Measurements from ENCODE around the gene STOX2. TPM values are rescaled to one million over a fixed set of nuclear protein-coding genes. Genes with fewer than 3 reads are reported as not detected.

The STOX2 gene
- polyA plus RNA-seq, 1 experiment = 2.4 TPM

DNA sequence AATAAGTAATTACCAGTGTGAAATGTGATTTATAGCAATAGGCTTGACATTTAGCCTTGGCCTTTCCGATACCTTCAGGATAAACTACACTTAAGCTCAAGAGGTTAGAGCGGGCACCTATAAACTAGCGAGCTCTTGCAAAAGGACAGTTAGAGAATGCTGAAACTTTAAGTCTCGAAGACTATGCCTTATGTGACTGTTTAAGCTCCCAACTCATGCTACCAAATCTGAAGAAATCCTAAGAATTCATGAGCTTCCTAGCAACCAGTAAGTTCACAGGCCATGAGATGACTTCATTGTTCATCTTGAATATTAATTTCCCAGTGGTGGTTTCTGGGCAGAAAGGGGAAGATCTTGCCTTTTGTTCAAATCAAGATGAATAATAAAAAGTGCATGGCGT lies 4.7 kb downstream of the STOX2 start:
- no peak for DNase-seq (ENCODE audit: low read depth, low spot score)
- ChIA-PET CTCF (no interaction called here), POLR2A (no interaction called here)
- Histone ChIP-seq H3K4me3 (ENCODE audit: low read depth, low read length) (no peak overlapping the region), H3K9me3 (ENCODE audit: control insufficient read depth, insufficient read depth, low read length) (peaks cover 3% of the 10 kb centered on the region; the same call in 1 of the 2 replicates), H3K27ac (ENCODE audit: low read depth, low read length) (no peak overlapping the region), H3K27me3 (ENCODE audit: control insufficient read depth, insufficient read depth, low read length) (peaks cover 34% of the 10 kb centered on the region)
- TF ChIP-seq, protein P1, sequence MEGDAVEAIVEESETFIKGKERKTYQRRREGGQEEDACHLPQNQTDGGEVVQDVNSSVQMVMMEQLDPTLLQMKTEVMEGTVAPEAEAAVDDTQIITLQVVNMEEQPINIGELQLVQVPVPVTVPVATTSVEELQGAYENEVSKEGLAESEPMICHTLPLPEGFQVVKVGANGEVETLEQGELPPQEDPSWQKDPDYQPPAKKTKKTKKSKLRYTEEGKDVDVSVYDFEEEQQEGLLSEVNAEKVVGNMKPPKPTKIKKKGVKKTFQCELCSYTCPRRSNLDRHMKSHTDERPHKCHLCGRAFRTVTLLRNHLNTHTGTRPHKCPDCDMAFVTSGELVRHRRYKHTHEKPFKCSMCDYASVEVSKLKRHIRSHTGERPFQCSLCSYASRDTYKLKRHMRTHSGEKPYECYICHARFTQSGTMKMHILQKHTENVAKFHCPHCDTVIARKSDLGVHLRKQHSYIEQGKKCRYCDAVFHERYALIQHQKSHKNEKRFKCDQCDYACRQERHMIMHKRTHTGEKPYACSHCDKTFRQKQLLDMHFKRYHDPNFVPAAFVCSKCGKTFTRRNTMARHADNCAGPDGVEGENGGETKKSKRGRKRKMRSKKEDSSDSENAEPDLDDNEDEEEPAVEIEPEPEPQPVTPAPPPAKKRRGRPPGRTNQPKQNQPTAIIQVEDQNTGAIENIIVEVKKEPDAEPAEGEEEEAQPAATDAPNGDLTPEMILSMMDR (IDR thresholded peaks at IDR 0.05; ENCODE audit: low read depth, low read length) = no peak

DNA sequence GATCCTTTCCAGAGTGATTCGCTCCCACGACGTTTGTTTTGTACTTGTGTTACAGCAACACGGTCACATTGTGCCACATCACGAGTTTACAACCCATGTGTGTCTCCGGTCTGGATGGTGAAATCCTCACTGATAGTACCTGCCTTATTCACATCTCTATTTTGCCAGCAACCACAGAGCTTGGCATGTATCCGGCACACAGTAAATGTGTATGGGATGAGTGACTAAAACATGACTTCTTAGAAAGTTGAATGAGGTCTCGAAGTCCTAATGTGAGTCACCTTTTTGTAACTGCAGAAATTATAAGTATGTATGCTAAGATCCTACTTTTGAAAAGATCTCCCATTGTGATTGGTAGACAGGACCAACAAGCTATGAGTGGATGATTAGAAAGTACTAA lies 7.5 kb downstream of the STOX2 start:
- ChIA-PET POLR2A (no interaction called here), CTCF (no interaction called here)
- Histone ChIP-seq H3K27ac (ENCODE audit: low read depth, low read length) (no peak overlapping the region), H3K27me3 (ENCODE audit: control insufficient read depth, insufficient read depth, low read length) (peaks cover 9% of the 10 kb centered on the region), H3K4me3 (ENCODE audit: low read depth, low read length) (no peak overlapping the region), H3K9me3 (ENCODE audit: control insufficient read depth, insufficient read depth, low read length) (no peaks in the 10 kb centered on the region; the same call in 1 of the 2 replicates)
- no peak for DNase-seq (ENCODE audit: low read depth, low spot score)
- TF ChIP-seq, protein P1 (IDR thresholded peaks at IDR 0.05; ENCODE audit: low read depth, low read length) = no peak

DNA sequence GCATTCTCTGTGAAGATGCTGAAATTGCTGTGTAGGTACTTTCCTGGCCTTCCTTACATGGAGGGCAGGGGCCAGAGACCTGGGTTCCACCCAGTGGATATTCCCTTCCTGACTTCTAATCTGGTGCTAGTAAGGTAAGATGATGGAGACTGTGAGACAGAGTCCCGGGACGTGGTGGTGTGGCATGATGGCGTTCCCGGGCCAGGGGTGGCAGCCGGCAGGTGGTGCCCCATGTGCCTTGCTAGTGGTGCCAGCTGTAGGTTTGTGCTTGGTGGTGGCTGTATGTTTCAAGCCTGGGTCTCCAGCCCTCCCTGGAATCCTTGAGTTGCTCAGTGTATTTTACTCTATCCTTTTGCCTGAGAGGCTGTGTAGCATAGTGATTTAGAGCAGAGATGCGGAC lies 10.9 kb downstream of the STOX2 start:
- Histone ChIP-seq H3K27me3 (ENCODE audit: control insufficient read depth, insufficient read depth, low read length) (peaks cover 4% of the 10 kb centered on the region), H3K4me3 (ENCODE audit: low read depth, low read length) (no peak overlapping the region), H3K27ac (ENCODE audit: low read depth, low read length) (no peak overlapping the region), H3K9me3 (ENCODE audit: control insufficient read depth, insufficient read depth, low read length) (no peaks in the 10 kb centered on the region; the same call in 1 of the 2 replicates)
- CTCF ChIA-PET = no interaction called here
- TF ChIP-seq, protein P1 (IDR thresholded peaks at IDR 0.05; ENCODE audit: low read depth, low read length) = no peak
- no peak for DNase-seq (ENCODE audit: low read depth, low spot score)
- POLR2A ChIA-PET = no interaction called here

DNA sequence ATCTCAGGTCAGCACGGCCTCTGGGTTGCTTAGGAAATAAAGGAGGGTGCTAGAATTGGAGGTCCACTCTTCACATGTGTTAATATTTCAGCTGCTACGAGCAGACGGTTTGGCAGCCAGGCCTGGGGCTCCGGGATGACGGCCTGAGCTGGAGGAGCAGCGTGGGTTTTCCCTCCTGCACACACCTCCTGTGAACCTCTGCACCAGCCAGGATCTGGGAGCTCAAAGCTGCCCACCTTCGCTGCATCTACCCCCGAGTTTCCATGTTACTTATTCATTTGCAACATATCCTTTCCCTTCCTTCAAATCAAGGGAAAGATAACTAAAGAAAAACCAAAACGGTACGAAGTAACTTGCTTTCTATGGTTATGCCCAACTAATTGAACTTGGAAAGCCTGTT lies 13.6 kb downstream of the STOX2 start:
- DNase-seq (ENCODE audit: low read depth, low spot score) = no peak
- ChIA-PET POLR2A (no interaction called here), CTCF (no interaction called here)
- H3K27ac ChIP-seq (ENCODE audit: low read depth, low read length) = no peak overlapping the region
- TF ChIP-seq, protein P1 (IDR thresholded peaks at IDR 0.05; ENCODE audit: low read depth, low read length) = no peak
- no peak overlapping the region for H3K4me3 ChIP-seq (ENCODE audit: low read depth, low read length)
- no peaks in the 10 kb centered on the region; the same call in 1 of the 2 replicates for H3K9me3 ChIP-seq (ENCODE audit: control insufficient read depth, insufficient read depth, low read length)
- peaks cover 4% of the 10 kb centered on the region for H3K27me3 ChIP-seq (ENCODE audit: control insufficient read depth, insufficient read depth, low read length)

DNA sequence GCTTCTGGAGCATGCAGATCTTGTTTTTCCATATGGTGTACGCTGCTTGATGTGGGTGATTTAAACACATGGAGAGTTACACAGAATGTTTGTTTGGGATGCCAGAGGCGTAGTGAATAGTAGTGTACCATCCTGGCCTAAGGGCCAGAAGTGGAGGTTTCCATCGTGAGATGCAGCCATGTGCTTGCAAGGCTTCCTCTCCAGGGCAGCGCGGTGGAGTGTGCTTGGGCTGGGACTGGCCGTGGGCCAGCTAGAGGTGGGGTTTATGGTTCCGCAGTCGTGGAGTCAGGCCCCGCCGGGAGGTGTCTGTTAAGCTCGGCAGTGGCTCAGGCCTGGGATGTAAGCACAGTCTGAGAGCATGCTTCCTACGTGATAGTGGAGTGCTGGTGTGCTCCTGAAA lies 14.0 kb downstream of the STOX2 start:
- Histone ChIP-seq H3K27ac (ENCODE audit: low read depth, low read length) (no peak overlapping the region), H3K4me3 (ENCODE audit: low read depth, low read length) (no peak overlapping the region), H3K27me3 (ENCODE audit: control insufficient read depth, insufficient read depth, low read length) (peaks cover 4% of the 10 kb centered on the region), H3K9me3 (ENCODE audit: control insufficient read depth, insufficient read depth, low read length) (no peaks in the 10 kb centered on the region; the same call in 1 of the 2 replicates)
- TF ChIP-seq, protein P1 (IDR thresholded peaks at IDR 0.05; ENCODE audit: low read depth, low read length) = no peak
- POLR2A ChIA-PET = no interaction called here
- CTCF ChIA-PET = no interaction called here
- no peak for DNase-seq (ENCODE audit: low read depth, low spot score)
